Measurements from ENCODE around the gene SRGAP3. TPM values are rescaled to one million over a fixed set of nuclear protein-coding genes. Genes with fewer than 3 reads are reported as not detected.

The SRGAP3 gene
- total RNA-seq, 2 experiments from 2014 or later = 2.8 to 3.2 TPM

- no peak overlapping the region for H3K4me3 ChIP-seq (ENCODE audit: low read length)
- H3K27me3 Mint-ChIP-seq = no peaks in the 10 kb centered on the region
- no peak overlapping the region for H3K27ac Mint-ChIP-seq
- H3K4me1 ChIP-seq (ENCODE audit: insufficient read depth, low read length) = no peaks in the 10 kb centered on the region
- TF ChIP-seq, protein P1, sequence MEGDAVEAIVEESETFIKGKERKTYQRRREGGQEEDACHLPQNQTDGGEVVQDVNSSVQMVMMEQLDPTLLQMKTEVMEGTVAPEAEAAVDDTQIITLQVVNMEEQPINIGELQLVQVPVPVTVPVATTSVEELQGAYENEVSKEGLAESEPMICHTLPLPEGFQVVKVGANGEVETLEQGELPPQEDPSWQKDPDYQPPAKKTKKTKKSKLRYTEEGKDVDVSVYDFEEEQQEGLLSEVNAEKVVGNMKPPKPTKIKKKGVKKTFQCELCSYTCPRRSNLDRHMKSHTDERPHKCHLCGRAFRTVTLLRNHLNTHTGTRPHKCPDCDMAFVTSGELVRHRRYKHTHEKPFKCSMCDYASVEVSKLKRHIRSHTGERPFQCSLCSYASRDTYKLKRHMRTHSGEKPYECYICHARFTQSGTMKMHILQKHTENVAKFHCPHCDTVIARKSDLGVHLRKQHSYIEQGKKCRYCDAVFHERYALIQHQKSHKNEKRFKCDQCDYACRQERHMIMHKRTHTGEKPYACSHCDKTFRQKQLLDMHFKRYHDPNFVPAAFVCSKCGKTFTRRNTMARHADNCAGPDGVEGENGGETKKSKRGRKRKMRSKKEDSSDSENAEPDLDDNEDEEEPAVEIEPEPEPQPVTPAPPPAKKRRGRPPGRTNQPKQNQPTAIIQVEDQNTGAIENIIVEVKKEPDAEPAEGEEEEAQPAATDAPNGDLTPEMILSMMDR (IDR thresholded peaks at IDR 0.05) = no peak
- intact Hi-C loops (cut with DNase I, micrococcal nuclease) = no loop called here
- no peak for ATAC-seq (ENCODE audit: poor library complexity)
- POLR2A ChIA-PET = no interaction called here
- peaks cover 2% of the 10 kb centered on the region for H3K9me3 Mint-ChIP-seq
- CTCF ChIA-PET = no interaction called here
- no peak overlapping the region for H3K4me3 Mint-ChIP-seq
- no peaks in the 10 kb centered on the region for H3K4me1 Mint-ChIP-seq (ENCODE audit: low read depth)
- no peak overlapping the region for H3K27ac ChIP-seq (ENCODE audit: low read depth in 1 of 2, low read length in 2 of 2)
- no peaks in the 10 kb centered on the region for H3K36me3 ChIP-seq (ENCODE audit: insufficient read depth, low read length)
- H3K9me3 ChIP-seq (ENCODE audit: control insufficient read depth in 1 of 2, insufficient read depth in 1 of 2, low read length in 2 of 2) = no peaks in the 10 kb centered on the region
- no peak for DNase-seq
- no peaks in the 10 kb centered on the region for H3K27me3 ChIP-seq (ENCODE audit: control insufficient read depth in 1 of 2, insufficient read depth in 2 of 2, low read length in 2 of 2)
- no peaks in the 10 kb centered on the region for H3K36me3 Mint-ChIP-seq (ENCODE audit: low read depth)
Measured at GRCh38 chr3:9113040-9113439, 136.4 kb downstream of the SRGAP3 start.

DNA sequence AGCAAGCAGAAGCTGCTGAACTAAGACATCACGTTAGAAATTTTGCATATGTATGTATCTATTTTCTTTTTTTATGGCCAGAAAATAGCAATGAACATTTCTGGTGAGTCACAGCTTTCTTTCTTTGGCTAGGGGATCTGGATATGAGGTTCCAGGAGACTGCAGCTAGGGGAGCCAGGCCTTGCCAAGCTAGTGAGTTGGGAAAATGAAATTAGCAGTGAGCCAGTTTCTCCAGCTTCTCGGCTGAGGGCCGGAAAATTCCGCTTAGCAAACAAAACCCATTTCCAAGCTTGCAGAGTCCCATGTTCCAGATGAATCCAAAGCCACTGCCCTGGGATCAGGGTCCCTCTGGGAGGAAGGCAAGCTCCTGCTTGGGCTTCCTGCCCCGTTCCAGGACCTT is 137.6 kb downstream of the SRGAP3 start:
- ChIA-PET POLR2A (no interaction called here), CTCF (no interaction called here)
- no peak for DNase-seq
- Histone ChIP-seq H3K9me3 (ENCODE audit: control insufficient read depth in 1 of 2, insufficient read depth in 1 of 2, low read length in 2 of 2) (no peaks in the 10 kb centered on the region), H3K27ac (ENCODE audit: low read depth in 1 of 2, low read length in 2 of 2) (no peak overlapping the region), H3K4me3 (ENCODE audit: low read length) (no peak overlapping the region), H3K4me1 (ENCODE audit: insufficient read depth, low read length) (no peaks in the 10 kb centered on the region), H3K27me3 (ENCODE audit: control insufficient read depth in 1 of 2, insufficient read depth in 2 of 2, low read length in 2 of 2) (no peaks in the 10 kb centered on the region), H3K36me3 (ENCODE audit: insufficient read depth, low read length) (no peaks in the 10 kb centered on the region)
- Mint-ChIP-seq H3K27ac (no peak overlapping the region), H3K36me3 (ENCODE audit: low read depth) (no peaks in the 10 kb centered on the region), H3K4me3 (no peak overlapping the region), H3K4me1 (ENCODE audit: low read depth) (no peaks in the 10 kb centered on the region), H3K9me3 (peaks cover 2% of the 10 kb centered on the region), H3K27me3 (no peaks in the 10 kb centered on the region)
- no peak for ATAC-seq (ENCODE audit: poor library complexity)
- TF ChIP-seq, protein P1 (IDR thresholded peaks at IDR 0.05) = no peak
- intact Hi-C loops (cut with DNase I, micrococcal nuclease) = no loop called here

GRCh38 chr3:9111417-9111816 is 138.0 kb downstream of the SRGAP3 start:
- Histone ChIP-seq H3K36me3 (ENCODE audit: insufficient read depth, low read length) (no peaks in the 10 kb centered on the region), H3K27ac (ENCODE audit: low read depth in 1 of 2, low read length in 2 of 2) (no peak overlapping the region), H3K4me1 (ENCODE audit: insufficient read depth, low read length) (no peaks in the 10 kb centered on the region), H3K9me3 (ENCODE audit: control insufficient read depth in 1 of 2, insufficient read depth in 1 of 2, low read length in 2 of 2) (no peaks in the 10 kb centered on the region), H3K27me3 (ENCODE audit: control insufficient read depth in 1 of 2, insufficient read depth in 2 of 2, low read length in 2 of 2) (no peaks in the 10 kb centered on the region), H3K4me3 (ENCODE audit: low read length) (no peak overlapping the region)
- ATAC-seq (ENCODE audit: poor library complexity) = no peak
- peaks cover 2% of the 10 kb centered on the region for H3K9me3 Mint-ChIP-seq
- H3K27me3 Mint-ChIP-seq = no peaks in the 10 kb centered on the region
- no peaks in the 10 kb centered on the region for H3K36me3 Mint-ChIP-seq (ENCODE audit: low read depth)
- TF ChIP-seq, protein P1 (IDR thresholded peaks at IDR 0.05) = no peak
- DNase-seq = no peak
- intact Hi-C loops (cut with DNase I, micrococcal nuclease) = no loop called here
- H3K27ac Mint-ChIP-seq = no peak overlapping the region
- CTCF ChIA-PET = no interaction called here
- POLR2A ChIA-PET = no interaction called here
- no peaks in the 10 kb centered on the region for H3K4me1 Mint-ChIP-seq (ENCODE audit: low read depth)
- H3K4me3 Mint-ChIP-seq = no peak overlapping the region
